Activated T-helper 1 cell treated with anti-CD3 and anti-CD28 coated beads, Interleukin-12 subunit alpha, Interleukin-12 subunit beta, Interleukin-2, Interleukin-4 antibody, amounts not matched to agents 30 ng/mL and 10 ng/mL and 1 ng/mL, durations not matched to agents 14 hours and 24 hours and 36 hours (primary cell): Measurements from ENCODE around the gene SHROOM2. TPM values are rescaled to one million over a fixed set of nuclear protein-coding genes. Genes with fewer than 3 reads are reported as not detected.
"Not testable (repeated sequence)": the region's sequence is repeated elsewhere in the genome, so short reads cannot be mapped to it uniquely, and the experiment has no call there.

ENCODE experiments used
- DNase-seq: peaks from one replicate; pipeline ENCODE4 v3.0.0; 2021; ENCODE audit warnings: low spot score
- H3K27ac Mint-ChIP-seq: one replicate; pipeline ENCODE4 v1.8.0; 2021; ENCODE audit warnings: mild to moderate bottlenecking, mixed read lengths
- H3K27me3 Mint-ChIP-seq: one replicate; pipeline ENCODE4 v1.8.0; 2022; ENCODE audit warnings: mild to moderate bottlenecking, moderate library complexity, mixed read lengths; ENCODE audit not compliant: insufficient read depth
- H3K36me3 Mint-ChIP-seq: one replicate; pipeline ENCODE4 v1.8.0; 2021; ENCODE audit warnings: low read depth, mixed read lengths
- H3K4me1 Mint-ChIP-seq: one replicate; pipeline ENCODE4 v1.8.0; 2021; ENCODE audit warnings: low read depth, mixed read lengths
- H3K4me3 Mint-ChIP-seq: one replicate; pipeline ENCODE4 v1.8.0; 2021; ENCODE audit warnings: mild to moderate bottlenecking, moderate library complexity, mixed read lengths
- H3K9me3 Mint-ChIP-seq: one replicate; pipeline ENCODE4 v1.8.0; 2021; ENCODE audit warnings: mixed read lengths
- intact Hi-C: fragments of 100-400 bp; cut with micrococcal nuclease; formaldehyde crosslinking; loops from one replicate; pipeline ENCODE4 v1.15.1; 2024
- total RNA-seq: library from RNA; stranded (reverse); gene quantifications from 2 replicates; pipeline ENCODE4 v1.2.3, GENCODE V29; 2022

The SHROOM2 gene
- total RNA-seq, 1 donor from 2014 or later: not detected

- Mint-ChIP-seq H3K36me3 (no peaks in the 10 kb centered on the region), H3K4me3 (no peak overlapping the region), H3K9me3 (no peaks in the 10 kb centered on the region), H3K27ac (no peak overlapping the region), H3K4me1 (no peaks in the 10 kb centered on the region), H3K27me3 (peaks cover 24% of the 10 kb centered on the region)
- DNase-seq: no peak
- intact Hi-C loops: no loop called here
These were observed 4.6 kb downstream of the SHROOM2 start for GRCh38 chrX:9790866-9791265.

- no peak for DNase-seq
- H3K36me3 Mint-ChIP-seq: no peaks in the 10 kb centered on the region
- H3K4me3 Mint-ChIP-seq: no peak overlapping the region
- H3K9me3 Mint-ChIP-seq: no peaks in the 10 kb centered on the region
- peaks cover 5% of the 10 kb centered on the region for H3K27me3 Mint-ChIP-seq
- intact Hi-C loops: no loop called here
- no peak overlapping the region for H3K27ac Mint-ChIP-seq
- H3K4me1 Mint-ChIP-seq: no peaks in the 10 kb centered on the region
These were observed 8.3 kb downstream of the SHROOM2 start for GRCh38 chrX:9794495-9794894.

- peaks cover 5% of the 10 kb centered on the region for H3K27me3 Mint-ChIP-seq
- intact Hi-C loops: no loop called here
- no peak overlapping the region for H3K4me3 Mint-ChIP-seq
- H3K9me3 Mint-ChIP-seq: no peaks in the 10 kb centered on the region
- H3K27ac Mint-ChIP-seq: no peak overlapping the region
- no peaks in the 10 kb centered on the region for H3K4me1 Mint-ChIP-seq
- DNase-seq: no peak
- no peaks in the 10 kb centered on the region for H3K36me3 Mint-ChIP-seq
These were observed 11.4 kb downstream of the SHROOM2 start for GRCh38 chrX:9797384-9798360.

GRCh38 chrX:9802737-9803136, 16.5 kb downstream of the SHROOM2 start:
- no peak for DNase-seq
- H3K27ac Mint-ChIP-seq: no peak overlapping the region
- no peaks in the 10 kb centered on the region for H3K9me3 Mint-ChIP-seq
- no peaks in the 10 kb centered on the region for H3K4me1 Mint-ChIP-seq
- no peaks in the 10 kb centered on the region for H3K36me3 Mint-ChIP-seq
- intact Hi-C loops: no loop called here
- H3K4me3 Mint-ChIP-seq: no peak overlapping the region
- H3K27me3 Mint-ChIP-seq: no peaks in the 10 kb centered on the region

GRCh38 chrX:9804444-9804843, 18.2 kb downstream of the SHROOM2 start:
- no peak for DNase-seq
- H3K27ac Mint-ChIP-seq: no peak overlapping the region
- no peak overlapping the region for H3K4me3 Mint-ChIP-seq
- no peaks in the 10 kb centered on the region for H3K27me3 Mint-ChIP-seq
- intact Hi-C loops: no loop called here
- no peaks in the 10 kb centered on the region for H3K36me3 Mint-ChIP-seq
- H3K9me3 Mint-ChIP-seq: no peaks in the 10 kb centered on the region
- H3K4me1 Mint-ChIP-seq: no peaks in the 10 kb centered on the region

- H3K36me3 Mint-ChIP-seq: no peaks in the 10 kb centered on the region
- H3K9me3 Mint-ChIP-seq: no peaks in the 10 kb centered on the region
- H3K4me3 Mint-ChIP-seq: no peak overlapping the region
- no peaks in the 10 kb centered on the region for H3K27me3 Mint-ChIP-seq
- no peak for DNase-seq
- intact Hi-C loops: no loop called here
- no peaks in the 10 kb centered on the region for H3K4me1 Mint-ChIP-seq
- H3K27ac Mint-ChIP-seq: no peak overlapping the region
These were observed 19.7 kb downstream of the SHROOM2 start for GRCh38 chrX:9805956-9806355.

GRCh38 chrX:9807355-9808182, 21.3 kb downstream of the SHROOM2 start:
- Mint-ChIP-seq H3K27me3 (no peaks in the 10 kb centered on the region), H3K4me1 (no peaks in the 10 kb centered on the region), H3K36me3 (no peaks in the 10 kb centered on the region), H3K9me3 (no peaks in the 10 kb centered on the region), H3K4me3 (no peak overlapping the region), H3K27ac (no peak overlapping the region)
- intact Hi-C loops: no loop called here
- DNase-seq: no peak

GRCh38 chrX:9809876-9810275, 23.6 kb downstream of the SHROOM2 start:
- H3K4me1 Mint-ChIP-seq, H3K4me3 Mint-ChIP-seq, H3K36me3 Mint-ChIP-seq, DNase-seq, intact Hi-C loops, H3K9me3 Mint-ChIP-seq, H3K27me3 Mint-ChIP-seq, H3K27ac Mint-ChIP-seq: not testable (repeated sequence)

- H3K9me3 Mint-ChIP-seq, H3K4me3 Mint-ChIP-seq, H3K4me1 Mint-ChIP-seq, H3K36me3 Mint-ChIP-seq, intact Hi-C loops, H3K27me3 Mint-ChIP-seq, H3K27ac Mint-ChIP-seq, DNase-seq: not testable (repeated sequence)
These were observed 24.9 kb downstream of the SHROOM2 start for GRCh38 chrX:9811086-9811485.

GRCh38 chrX:9816084-9816700, 30.0 kb downstream of the SHROOM2 start:
- Mint-ChIP-seq H3K4me3 (no peak overlapping the region), H3K36me3 (no peaks in the 10 kb centered on the region), H3K4me1 (no peaks in the 10 kb centered on the region), H3K27ac (no peak overlapping the region), H3K27me3 (peaks cover 13% of the 10 kb centered on the region), H3K9me3 (no peaks in the 10 kb centered on the region)
- DNase-seq: no peak
- intact Hi-C loops: no loop called here

- Mint-ChIP-seq H3K4me3 (no peak overlapping the region), H3K27ac (no peak overlapping the region), H3K27me3 (peaks cover 16% of the 10 kb centered on the region), H3K4me1 (no peaks in the 10 kb centered on the region), H3K9me3 (no peaks in the 10 kb centered on the region), H3K36me3 (no peaks in the 10 kb centered on the region)
- DNase-seq: no peak
- intact Hi-C loops: no loop called here
These were observed 35.3 kb downstream of the SHROOM2 start for GRCh38 chrX:9821572-9821971.

GRCh38 chrX:9824554-9824953, 38.3 kb downstream of the SHROOM2 start:
- no peak overlapping the region for H3K4me3 Mint-ChIP-seq
- H3K36me3 Mint-ChIP-seq: no peaks in the 10 kb centered on the region
- no peak for DNase-seq
- intact Hi-C loops: no loop called here
- H3K9me3 Mint-ChIP-seq: no peaks in the 10 kb centered on the region
- no peaks in the 10 kb centered on the region for H3K4me1 Mint-ChIP-seq
- peaks cover 10% of the 10 kb centered on the region for H3K27me3 Mint-ChIP-seq
- H3K27ac Mint-ChIP-seq: no peak overlapping the region
